Measurements from ENCODE around the gene C1QC.

DNA sequence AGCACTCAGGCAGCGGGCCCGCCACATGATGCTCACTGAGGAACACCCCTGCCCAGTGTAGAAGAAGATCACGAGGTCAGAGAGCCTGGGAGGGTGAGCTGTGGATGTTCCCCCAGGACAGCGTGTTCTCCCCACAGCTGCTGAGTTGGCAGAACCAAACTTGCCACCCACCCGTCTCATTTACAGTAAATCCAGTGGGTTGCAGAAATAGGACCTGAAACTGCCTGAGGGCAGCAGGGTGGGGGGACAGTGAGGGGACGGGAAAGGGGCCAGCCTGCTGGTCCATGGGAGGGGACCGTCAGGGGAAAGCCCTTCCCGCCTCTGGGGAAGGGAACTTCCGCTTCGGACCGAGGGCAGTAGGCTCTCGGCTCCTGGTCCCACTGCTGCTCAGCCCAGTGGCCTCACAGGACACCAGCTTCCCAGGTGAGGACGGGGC, 9.5 kb downstream of the C1QC start, which contains the start of gene C1QB:
- no peak for TF ChIP-seq EZH2 (IDR thresholded peaks at IDR 0.05)
- TF ChIP-seq POLR2AphosphoS5 (IDR thresholded peaks at IDR 0.05; ENCODE audit: borderline replicate concordance, low read depth, low read length), result no peak
- no peak for TF ChIP-seq FOXP2 (optimal IDR thresholded peaks at IDR 0.05; ENCODE audit: control extremely low read depth, extremely low read length, insufficient read depth)

Data from SK-N-MC (cell line).